NCI-H2029 (cell line): Measurements from ENCODE around the gene ZNF783.
"Not testable (repeated sequence)": the region's sequence is repeated elsewhere in the genome, so short reads cannot be mapped to it uniquely, and the experiment has no call there.

Experiments
- DNase-seq: peaks from one replicate; lab custom pipeline; 2025; lab: John Stamatoyannopoulos, UW

The ZNF783 gene

GRCh38 chr7:149240637-149241036 lies 21.4 kb upstream of the ZNF783 start:
- no peak for DNase-seq

- DNase-seq = no peak
Observed at GRCh38 chr7:149241696-149242095, 20.3 kb upstream of the ZNF783 start.

GRCh38 chr7:149245244-149245643 lies 16.8 kb upstream of the ZNF783 start:
- DNase-seq = no peak

- no peak for DNase-seq
Observed at GRCh38 chr7:149245744-149246143, 16.3 kb upstream of the ZNF783 start.

- DNase-seq = no peak
Observed at GRCh38 chr7:149248777-149249176, 13.2 kb upstream of the ZNF783 start.

GRCh38 chr7:149250151-149250550 lies 11.8 kb upstream of the ZNF783 start:
- not testable (repeated sequence) for DNase-seq

- DNase-seq = not testable (repeated sequence)
Observed at GRCh38 chr7:149251518-149251917, 10.5 kb upstream of the ZNF783 start.

- DNase-seq = no peak
Observed at GRCh38 chr7:149252378-149252777, 9.6 kb upstream of the ZNF783 start.

GRCh38 chr7:149253665-149254064 lies 8.3 kb upstream of the ZNF783 start:
- DNase-seq = no peak

GRCh38 chr7:149254181-149254858 lies 7.7 kb upstream of the ZNF783 start:
- DNase-seq = no peak

GRCh38 chr7:149255174-149255573 lies 6.8 kb upstream of the ZNF783 start:
- DNase-seq = no peak

GRCh38 chr7:149256568-149256967 lies 5.4 kb upstream of the ZNF783 start:
- no peak for DNase-seq

- DNase-seq = no peak
Observed at GRCh38 chr7:149257146-149257545, 4.8 kb upstream of the ZNF783 start.

GRCh38 chr7:149261316-149261828 lies 624 bp upstream of the ZNF783 start:
- DNase-seq = no peak

GRCh38 chr7:149266451-149266850 lies 4.5 kb downstream of the ZNF783 start:
- DNase-seq = no peak

GRCh38 chr7:149267733-149268132 lies 5.7 kb downstream of the ZNF783 start:
- DNase-seq = no peak

GRCh38 chr7:149274424-149274823 lies 12.4 kb downstream of the ZNF783 start:
- not testable (repeated sequence) for DNase-seq

GRCh38 chr7:149277871-149278270 lies 15.9 kb downstream of the ZNF783 start:
- no peak for DNase-seq

- no peak for DNase-seq
Observed at GRCh38 chr7:149278396-149278795, 16.4 kb downstream of the ZNF783 start.

- no peak for DNase-seq
Observed at GRCh38 chr7:149279111-149279743, 17.2 kb downstream of the ZNF783 start.

- DNase-seq = no peak
Observed at GRCh38 chr7:149280151-149280550, 18.2 kb downstream of the ZNF783 start.

GRCh38 chr7:149280661-149281507 lies 18.9 kb downstream of the ZNF783 start:
- no peak for DNase-seq
